HepG2 (cell line): ENCODE measurements around the gene DNAJA3. TPM values are rescaled to one million over a fixed set of nuclear protein-coding genes. Genes with fewer than 3 reads are reported as not detected.

Experiments used
- CAMTA2 ChIP-seq: sonication (generic); formaldehyde crosslinking; IDR thresholded peaks from 2 replicates; pipeline ENCODE4 v1.4.0; 2020; ENCODE audit warnings: mild to moderate bottlenecking, missing genetic modification reagents, borderline replicate concordance
- CCDC6 ChIP-seq: sonication (generic); formaldehyde crosslinking; IDR thresholded peaks from 2 replicates; pipeline ENCODE4 v1.8.1; 2022; ENCODE audit warnings: mild to moderate bottlenecking, missing genetic modification reagents, moderate library complexity
- DPF2 ChIP-seq: sonication (generic); formaldehyde crosslinking; IDR thresholded peaks from 2 replicates; pipeline ENCODE4 v1.4.0; 2020; ENCODE audit warnings: mild to moderate bottlenecking, low read depth, missing genetic modification reagents, borderline replicate concordance
- FOXC1 ChIP-seq: sonication (generic); formaldehyde crosslinking; IDR thresholded peaks from 2 replicates; pipeline ENCODE4 v1.8.0; 2022; ENCODE audit warnings: mild to moderate bottlenecking, missing genetic modification reagents, borderline replicate concordance
- FOXM1 ChIP-seq: sonication (generic); formaldehyde crosslinking; IDR thresholded peaks from 2 replicates; pipeline ENCODE4 v1.5.0; 2020; ENCODE audit warnings: missing genetic modification reagents
- GLI4 ChIP-seq: sonication (generic); formaldehyde crosslinking; IDR thresholded peaks from 2 replicates; pipeline ENCODE4 v1.5.1; 2020; ENCODE audit warnings: missing genetic modification reagents, mild to moderate bottlenecking, moderate library complexity, borderline replicate concordance
- HIVEP1 ChIP-seq: sonication (generic); formaldehyde crosslinking; IDR thresholded peaks from 2 replicates; pipeline ENCODE4 v1.4.0; 2020; ENCODE audit warnings: mild to moderate bottlenecking, missing genetic modification reagents
- KDM4B ChIP-seq: sonication (generic); formaldehyde crosslinking; IDR thresholded peaks from 2 replicates; pipeline ENCODE4 v1.4.0; 2020; ENCODE audit warnings: missing genetic modification reagents
- NR2F1 ChIP-seq, 2 experiments: fragments of 450-650 bp in 1 of 2; formaldehyde crosslinking in 1 of 2; IDR thresholded peaks; 2 replicates each; pipeline versions ENCODE4 v1.5.0 to v1.6.1; 2016 to 2020; ENCODE audit warnings: mild to moderate bottlenecking in 1 of 2, missing compliant biosample characterization in 1 of 2, missing genetic modification reagents in 1 of 2, moderate library complexity in 1 of 2
- PAF1 ChIP-seq: IDR thresholded peaks from 2 replicates; pipeline ENCODE4 v1.6.1; 2016; ENCODE audit warnings: missing genetic modification reagents, missing compliant biosample characterization
- PLRG1 ChIP-seq: fragments of 450-650 bp; conservative IDR thresholded peaks from 2 replicates; pipeline ENCODE4 v1.6.1; 2016
- RNF2 ChIP-seq: fragments of 450-650 bp; conservative IDR thresholded peaks from 2 replicates; pipeline ENCODE4 v1.6.1; 2016; ENCODE audit warnings: low read depth
- SMARCC2 ChIP-seq: fragments of 450-650 bp; IDR thresholded peaks from 2 replicates; pipeline ENCODE4 v1.6.1; 2017; ENCODE audit warnings: antibody characterized with exemption, mild to moderate bottlenecking
- ZNF124 ChIP-seq: sonication (generic); formaldehyde crosslinking; IDR thresholded peaks from 2 replicates; pipeline ENCODE4 v1.4.0; 2020; ENCODE audit warnings: missing genetic modification reagents
- ZNF703 ChIP-seq: sonication (generic); formaldehyde crosslinking; IDR thresholded peaks from 2 replicates; pipeline ENCODE4 v1.5.1; 2020; ENCODE audit warnings: missing genetic modification reagents, mild to moderate bottlenecking, moderate library complexity, borderline replicate concordance
- ZNF724P ChIP-seq: sonication (generic); formaldehyde crosslinking; IDR thresholded peaks from 2 replicates; pipeline ENCODE4 v1.8.0; 2022; ENCODE audit warnings: missing genetic modification reagents, borderline replicate concordance
- ZNF773 ChIP-seq: sonication (generic); formaldehyde crosslinking; IDR thresholded peaks from 2 replicates; pipeline ENCODE4 v1.4.0; 2020; ENCODE audit warnings: missing genetic modification reagents, borderline replicate concordance
- ZNF792 ChIP-seq: IDR thresholded peaks from 2 replicates; pipeline ENCODE4 v1.6.1; 2016
- polyA plus RNA-seq, 8 experiments: library from polyadenylated mRNA; depleted of rRNA in 3 of 8; stranded (reverse) in 7 of 8; unstranded in 1 of 8; fragments of >200 nt; fragmentation: Illumina TruSeq in 4 of 8; extraction: Trizol in 4 of 8; gene quantifications; 2 replicates each; pipeline versions ENCODE4 v1.2.1 to v1.2.3, GENCODE V29; 2011 to 2016; ENCODE audit warnings: low read depth in 4 of 8, missing spikeins in 1 of 8, mixed read lengths in 1 of 8; ENCODE audit not compliant: insufficient read depth in 1 of 8
- total RNA-seq, 5 experiments: library from RNA; depleted of rRNA; stranded (reverse); fragments of >200 nt; fragmentation: Illumina TruSeq; extraction: Trizol; gene quantifications; 2 replicates each; pipeline ENCODE4 v1.2.3, GENCODE V29; 2016; ENCODE audit warnings: low read depth in 1 of 5
- TF ChIP-seq, protein P1 (sequence below): IDR thresholded peaks from 2 replicates; pipeline ENCODE4 v1.6.1; 2018; ENCODE audit warnings: missing genetic modification reagents, mild to moderate bottlenecking, missing compliant biosample characterization
- TF ChIP-seq, protein P2 (sequence below), 2 experiments: IDR thresholded peaks; 2 replicates each; pipeline ENCODE4 v1.6.1; 2011 to 2012; ENCODE audit warnings: low read length in 2 of 2, borderline replicate concordance in 1 of 2, low read depth in 1 of 2, mild to moderate bottlenecking in 1 of 2, moderate library complexity in 1 of 2
- TF ChIP-seq, protein P3 (sequence below): IDR thresholded peaks from 2 replicates; pipeline ENCODE4 v1.6.1; 2016; ENCODE audit warnings: mild to moderate bottlenecking
- TF ChIP-seq, protein P4 (sequence below): sonication (generic); formaldehyde crosslinking; IDR thresholded peaks from 2 replicates; pipeline ENCODE4 v1.4.0; 2020; ENCODE audit warnings: missing genetic modification reagents
- TF ChIP-seq, protein P5 (sequence below): sonication (generic); formaldehyde crosslinking; IDR thresholded peaks from 2 replicates; pipeline ENCODE4 v1.8.1; 2022; ENCODE audit warnings: mild to moderate bottlenecking, missing genetic modification reagents

The DNAJA3 gene
- total and polyA plus RNA-seq, 2 of the 13 experiments (the other 11 are each of a cell fraction or from before 2014, with no cell fraction given) = 77.0 to 83.3 TPM

DNA sequence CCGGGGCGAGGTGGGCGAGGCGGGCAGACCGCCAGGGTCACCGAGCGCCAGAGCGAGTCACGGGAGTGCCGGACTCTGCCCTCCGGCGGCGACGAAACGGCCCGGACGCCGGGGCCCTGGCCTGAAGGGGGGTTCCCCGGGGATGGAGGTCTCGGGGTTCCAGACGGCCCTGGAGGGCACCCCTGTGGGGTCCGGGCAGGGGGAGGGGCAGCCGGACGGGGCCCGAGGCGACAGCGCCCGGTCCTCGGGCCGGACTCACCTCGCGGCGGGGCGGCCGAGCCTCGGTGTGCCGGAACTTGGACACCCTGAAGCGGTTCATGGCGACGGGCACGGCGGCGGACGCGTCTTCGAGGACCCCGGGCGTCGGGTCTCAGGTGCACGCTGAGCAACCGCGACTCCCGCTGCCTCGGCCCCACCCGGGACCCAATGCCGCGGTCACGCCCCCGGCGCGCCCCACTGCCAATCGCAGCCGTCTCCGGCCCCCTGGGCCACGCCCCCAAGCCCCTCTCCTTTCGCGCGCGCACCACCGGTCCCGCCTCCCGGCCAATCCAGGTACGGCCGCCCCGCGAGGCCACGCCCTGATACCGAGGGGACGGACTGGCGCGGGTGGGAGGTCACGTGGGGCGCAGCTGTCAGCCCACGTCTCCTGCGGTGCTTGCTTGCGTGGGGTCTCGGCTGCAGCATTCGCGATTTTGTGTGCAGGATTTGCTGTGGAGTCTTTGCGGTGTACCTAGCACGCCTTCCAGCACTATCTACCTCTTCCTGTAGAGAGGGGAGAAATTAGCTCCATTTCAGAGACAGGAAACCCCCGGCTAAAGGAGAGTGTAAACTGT is 9.3 kb upstream of the DNAJA3 start, which contains the start of gene CORO7 (continued):
- no peak for TF ChIP-seq ZNF703 (CRISPR knock-in tag)
- TF ChIP-seq ZNF724P = 0 out of 2 replicates have a peak, but pooled peaks have one; percentile 41
- TF ChIP-seq HIVEP1 (CRISPR knock-in tag) = no peak
- no peak; the same call in 1 of the 2 replicates for TF ChIP-seq FOXC1 (CRISPR knock-in tag)
- TF ChIP-seq, protein P1, sequence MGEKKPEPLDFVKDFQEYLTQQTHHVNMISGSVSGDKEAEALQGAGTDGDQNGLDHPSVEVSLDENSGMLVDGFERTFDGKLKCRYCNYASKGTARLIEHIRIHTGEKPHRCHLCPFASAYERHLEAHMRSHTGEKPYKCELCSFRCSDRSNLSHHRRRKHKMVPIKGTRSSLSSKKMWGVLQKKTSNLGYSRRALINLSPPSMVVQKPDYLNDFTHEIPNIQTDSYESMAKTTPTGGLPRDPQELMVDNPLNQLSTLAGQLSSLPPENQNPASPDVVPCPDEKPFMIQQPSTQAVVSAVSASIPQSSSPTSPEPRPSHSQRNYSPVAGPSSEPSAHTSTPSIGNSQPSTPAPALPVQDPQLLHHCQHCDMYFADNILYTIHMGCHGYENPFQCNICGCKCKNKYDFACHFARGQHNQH (CRISPR knock-in tag) = no peak; the same call in 1 of the 2 replicates
- TF ChIP-seq CAMTA2 = no peak
- TF ChIP-seq ZNF124 = no peak
- TF ChIP-seq, protein P2, sequence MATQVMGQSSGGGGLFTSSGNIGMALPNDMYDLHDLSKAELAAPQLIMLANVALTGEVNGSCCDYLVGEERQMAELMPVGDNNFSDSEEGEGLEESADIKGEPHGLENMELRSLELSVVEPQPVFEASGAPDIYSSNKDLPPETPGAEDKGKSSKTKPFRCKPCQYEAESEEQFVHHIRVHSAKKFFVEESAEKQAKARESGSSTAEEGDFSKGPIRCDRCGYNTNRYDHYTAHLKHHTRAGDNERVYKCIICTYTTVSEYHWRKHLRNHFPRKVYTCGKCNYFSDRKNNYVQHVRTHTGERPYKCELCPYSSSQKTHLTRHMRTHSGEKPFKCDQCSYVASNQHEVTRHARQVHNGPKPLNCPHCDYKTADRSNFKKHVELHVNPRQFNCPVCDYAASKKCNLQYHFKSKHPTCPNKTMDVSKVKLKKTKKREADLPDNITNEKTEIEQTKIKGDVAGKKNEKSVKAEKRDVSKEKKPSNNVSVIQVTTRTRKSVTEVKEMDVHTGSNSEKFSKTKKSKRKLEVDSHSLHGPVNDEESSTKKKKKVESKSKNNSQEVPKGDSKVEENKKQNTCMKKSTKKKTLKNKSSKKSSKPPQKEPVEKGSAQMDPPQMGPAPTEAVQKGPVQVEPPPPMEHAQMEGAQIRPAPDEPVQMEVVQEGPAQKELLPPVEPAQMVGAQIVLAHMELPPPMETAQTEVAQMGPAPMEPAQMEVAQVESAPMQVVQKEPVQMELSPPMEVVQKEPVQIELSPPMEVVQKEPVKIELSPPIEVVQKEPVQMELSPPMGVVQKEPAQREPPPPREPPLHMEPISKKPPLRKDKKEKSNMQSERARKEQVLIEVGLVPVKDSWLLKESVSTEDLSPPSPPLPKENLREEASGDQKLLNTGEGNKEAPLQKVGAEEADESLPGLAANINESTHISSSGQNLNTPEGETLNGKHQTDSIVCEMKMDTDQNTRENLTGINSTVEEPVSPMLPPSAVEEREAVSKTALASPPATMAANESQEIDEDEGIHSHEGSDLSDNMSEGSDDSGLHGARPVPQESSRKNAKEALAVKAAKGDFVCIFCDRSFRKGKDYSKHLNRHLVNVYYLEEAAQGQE (IDR thresholded peaks at IDR 0.05; ENCODE audit: borderline replicate concordance in 1 of 2, low read depth in 1 of 2, low read length in 2 of 2) = no peak
- no peak for TF ChIP-seq KDM4B (CRISPR knock-in tag)
- TF ChIP-seq PLRG1 = no peak
- no peak for TF ChIP-seq NR2F1 (CRISPR knock-in tag; IDR thresholded peaks at IDR 0.05)
- no peak for TF ChIP-seq ZNF792
- no peak for TF ChIP-seq ZNF773 (CRISPR knock-in tag)
- TF ChIP-seq FOXM1 (CRISPR knock-in tag) = no peak
- no peak for TF ChIP-seq RNF2
- no peak for TF ChIP-seq SMARCC2
- TF ChIP-seq, protein P3, sequence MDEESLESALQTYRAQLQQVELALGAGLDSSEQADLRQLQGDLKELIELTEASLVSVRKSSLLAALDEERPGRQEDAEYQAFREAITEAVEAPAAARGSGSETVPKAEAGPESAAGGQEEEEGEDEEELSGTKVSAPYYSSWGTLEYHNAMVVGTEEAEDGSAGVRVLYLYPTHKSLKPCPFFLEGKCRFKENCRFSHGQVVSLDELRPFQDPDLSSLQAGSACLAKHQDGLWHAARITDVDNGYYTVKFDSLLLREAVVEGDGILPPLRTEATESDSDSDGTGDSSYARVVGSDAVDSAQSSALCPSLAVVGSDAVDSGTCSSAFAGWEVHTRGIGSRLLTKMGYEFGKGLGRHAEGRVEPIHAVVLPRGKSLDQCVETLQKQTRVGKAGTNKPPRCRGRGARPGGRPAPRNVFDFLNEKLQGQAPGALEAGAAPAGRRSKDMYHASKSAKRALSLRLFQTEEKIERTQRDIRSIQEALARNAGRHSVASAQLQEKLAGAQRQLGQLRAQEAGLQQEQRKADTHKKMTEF = peak; percentile 48; the same call in 1 of the 2 replicates
- TF ChIP-seq CCDC6 (CRISPR knock-in tag) = peak; percentile 46; the same call in 1 of the 2 replicates
- TF ChIP-seq, protein P4, sequence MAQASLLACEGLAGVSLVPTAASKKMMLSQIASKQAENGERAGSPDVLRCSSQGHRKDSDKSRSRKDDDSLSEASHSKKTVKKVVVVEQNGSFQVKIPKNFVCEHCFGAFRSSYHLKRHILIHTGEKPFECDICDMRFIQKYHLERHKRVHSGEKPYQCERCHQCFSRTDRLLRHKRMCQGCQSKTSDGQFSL (CRISPR knock-in tag) = no peak
- TF ChIP-seq PAF1 (CRISPR knock-in tag) = no peak
- no peak for TF ChIP-seq DPF2
- TF ChIP-seq GLI4 (CRISPR knock-in tag) = no peak
- TF ChIP-seq, protein P5, sequence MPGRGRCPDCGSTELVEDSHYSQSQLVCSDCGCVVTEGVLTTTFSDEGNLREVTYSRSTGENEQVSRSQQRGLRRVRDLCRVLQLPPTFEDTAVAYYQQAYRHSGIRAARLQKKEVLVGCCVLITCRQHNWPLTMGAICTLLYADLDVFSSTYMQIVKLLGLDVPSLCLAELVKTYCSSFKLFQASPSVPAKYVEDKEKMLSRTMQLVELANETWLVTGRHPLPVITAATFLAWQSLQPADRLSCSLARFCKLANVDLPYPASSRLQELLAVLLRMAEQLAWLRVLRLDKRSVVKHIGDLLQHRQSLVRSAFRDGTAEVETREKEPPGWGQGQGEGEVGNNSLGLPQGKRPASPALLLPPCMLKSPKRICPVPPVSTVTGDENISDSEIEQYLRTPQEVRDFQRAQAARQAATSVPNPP (CRISPR knock-in tag) = no peak
